Nephron progenitor cell (in vitro differentiated cells): ENCODE measurements around the gene TAP1.
A peak's percentile ranks its signal among the peaks of the same experiment; 100 is the strongest.
"Not testable (repeated sequence)": the region's sequence is repeated elsewhere in the genome, so short reads cannot be mapped to it uniquely, and the experiment has no call there.

Source experiments
- DNase-seq: peaks from one replicate; pipeline ENCODE4 v3.0.0; 2021
- H3K27ac Mint-ChIP-seq: 2 replicates; pipeline ENCODE4 v1.8.0; 2021; ENCODE audit warnings: mild to moderate bottlenecking, moderate library complexity, mixed read lengths
- H3K27me3 Mint-ChIP-seq: 2 replicates; pipeline ENCODE4 v1.8.0; 2021; ENCODE audit warnings: mild to moderate bottlenecking, low read depth, mixed read lengths; ENCODE audit not compliant: poor library complexity
- H3K36me3 Mint-ChIP-seq: 2 replicates; pipeline ENCODE4 v1.8.0; 2021; ENCODE audit warnings: low read depth, mixed read lengths
- H3K4me1 Mint-ChIP-seq: 2 replicates; pipeline ENCODE4 v1.8.0; 2021; ENCODE audit warnings: mixed read lengths
- H3K4me3 Mint-ChIP-seq: 2 replicates; pipeline ENCODE4 v1.8.0; 2021; ENCODE audit warnings: mild to moderate bottlenecking, moderate library complexity, mixed read lengths
- H3K9me3 Mint-ChIP-seq: 2 replicates; pipeline ENCODE4 v1.8.0; 2021; ENCODE audit warnings: mild to moderate bottlenecking, moderate library complexity, mixed read lengths
- CTCF ChIP-seq: fragments of 200-600 bp; sonication (generic); IDR thresholded peaks from 2 replicates; pipeline ENCODE4 v1.5.0; 2021; ENCODE audit warnings: antibody characterized with exemption

Gene TAP1

GRCh38 chr6:32888576-32888975 lies 35.1 kb upstream of the TAP1 start:
- Mint-ChIP-seq H3K27me3 (peaks cover 41% of the 10 kb centered on the region), H3K4me3 (no peak overlapping the region), H3K4me1 (peaks cover 15% of the 10 kb centered on the region), H3K27ac (no peak overlapping the region), H3K36me3 (no peaks in the 10 kb centered on the region), H3K9me3 (no peaks in the 10 kb centered on the region)
- no peak for TF ChIP-seq CTCF
- DNase-seq: no peak

- H3K27me3 Mint-ChIP-seq: peaks cover 40% of the 10 kb centered on the region
- DNase-seq: no peak
- peaks cover 14% of the 10 kb centered on the region for H3K4me1 Mint-ChIP-seq
- H3K4me3 Mint-ChIP-seq: no peak overlapping the region
- no peaks in the 10 kb centered on the region for H3K9me3 Mint-ChIP-seq
- no peaks in the 10 kb centered on the region for H3K36me3 Mint-ChIP-seq
- H3K27ac Mint-ChIP-seq: no peak overlapping the region
- no peak for TF ChIP-seq CTCF
These were observed 34.1 kb upstream of the TAP1 start for GRCh38 chr6:32887616-32888015.

GRCh38 chr6:32886681-32887383 lies 33.3 kb upstream of the TAP1 start:
- no peaks in the 10 kb centered on the region for H3K36me3 Mint-ChIP-seq
- peaks cover 14% of the 10 kb centered on the region for H3K4me1 Mint-ChIP-seq
- peaks cover 32% of the 10 kb centered on the region for H3K27me3 Mint-ChIP-seq
- no peaks in the 10 kb centered on the region for H3K9me3 Mint-ChIP-seq
- TF ChIP-seq CTCF: no peak
- H3K27ac Mint-ChIP-seq: no peak overlapping the region
- H3K4me3 Mint-ChIP-seq: no peak overlapping the region
- DNase-seq: no peak

GRCh38 chr6:32885698-32886286 lies 32.3 kb upstream of the TAP1 start:
- H3K4me3 Mint-ChIP-seq: no peak overlapping the region
- peaks cover 32% of the 10 kb centered on the region for H3K27me3 Mint-ChIP-seq
- TF ChIP-seq CTCF: peak; percentile 54
- H3K27ac Mint-ChIP-seq: no peak overlapping the region
- no peaks in the 10 kb centered on the region for H3K36me3 Mint-ChIP-seq
- H3K4me1 Mint-ChIP-seq: peaks cover 14% of the 10 kb centered on the region
- no peak for DNase-seq
- H3K9me3 Mint-ChIP-seq: no peaks in the 10 kb centered on the region

- Mint-ChIP-seq H3K4me1 (peaks cover 14% of the 10 kb centered on the region), H3K4me3 (no peak overlapping the region), H3K36me3 (no peaks in the 10 kb centered on the region), H3K9me3 (peaks cover 5% of the 10 kb centered on the region), H3K27ac (no peak overlapping the region), H3K27me3 (peaks cover 32% of the 10 kb centered on the region)
- no peak for TF ChIP-seq CTCF
- DNase-seq: no peak
These were observed 30.3 kb upstream of the TAP1 start for GRCh38 chr6:32883789-32884188.

GRCh38 chr6:32882879-32883250 lies 29.4 kb upstream of the TAP1 start:
- Mint-ChIP-seq H3K27me3 (peaks cover 29% of the 10 kb centered on the region), H3K9me3 (peaks cover 7% of the 10 kb centered on the region), H3K4me3 (no peak overlapping the region), H3K27ac (no peak overlapping the region), H3K36me3 (no peaks in the 10 kb centered on the region), H3K4me1 (peaks cover 14% of the 10 kb centered on the region)
- no peak for DNase-seq
- no peak for TF ChIP-seq CTCF

- H3K4me3 Mint-ChIP-seq, DNase-seq, H3K27ac Mint-ChIP-seq, H3K36me3 Mint-ChIP-seq, H3K9me3 Mint-ChIP-seq: not testable (repeated sequence)
- H3K4me1 Mint-ChIP-seq: peaks cover 14% of the 10 kb centered on the region
- peaks cover 28% of the 10 kb centered on the region for H3K27me3 Mint-ChIP-seq
These were observed 27.5 kb upstream of the TAP1 start for GRCh38 chr6:32880962-32881361.
